ENCODE data around the gene MOV10L1.
A peak's percentile ranks its signal among the peaks of the same experiment; 100 is the strongest.

Gene MOV10L1

GRCh38 chr22:50183141-50183971 is 93.5 kb downstream of the MOV10L1 start:
- Histone ChIP-seq H3K4me1 (ENCODE audit: control insufficient read depth, insufficient read depth, low read length) (peaks cover 14% of the 10 kb centered on the region; the same call in 1 of the 2 replicates), H3K36me3 (ENCODE audit: control insufficient read depth, insufficient read depth, low read length) (no peaks in the 10 kb centered on the region), H3K27me3 (ENCODE audit: control insufficient read depth, insufficient read depth, low read length) (no peaks in the 10 kb centered on the region), H3K9me3 (ENCODE audit: control insufficient read depth, insufficient read depth, low read depth, low read length) (no peaks in the 10 kb centered on the region), H3K27ac (ENCODE audit: low read depth, low read length) (no peak overlapping the region), H3K9ac (ENCODE audit: low read length) (no peak overlapping the region), H3K4me3 (ENCODE audit: low read depth, low read length) (no peak overlapping the region)

GRCh38 chr22:50184004-50184901 is 94.4 kb downstream of the MOV10L1 start:
- no peak overlapping the region for H3K9ac ChIP-seq (ENCODE audit: low read length)
- H3K4me3 ChIP-seq (ENCODE audit: low read depth, low read length), result peak overlapping the region; percentile 69
- no peaks in the 10 kb centered on the region for H3K9me3 ChIP-seq (ENCODE audit: control insufficient read depth, insufficient read depth, low read depth, low read length)
- no peaks in the 10 kb centered on the region for H3K36me3 ChIP-seq (ENCODE audit: control insufficient read depth, insufficient read depth, low read length)
- no peaks in the 10 kb centered on the region for H3K27me3 ChIP-seq (ENCODE audit: control insufficient read depth, insufficient read depth, low read length)
- peaks cover 14% of the 10 kb centered on the region; the same call in 1 of the 2 replicates for H3K4me1 ChIP-seq (ENCODE audit: control insufficient read depth, insufficient read depth, low read length)
- H3K27ac ChIP-seq (ENCODE audit: low read depth, low read length), result no peak overlapping the region

GRCh38 chr22:50184902-50185374 is 95.1 kb downstream of the MOV10L1 start:
- Histone ChIP-seq H3K27ac (ENCODE audit: low read depth, low read length) (no peak overlapping the region), H3K9me3 (ENCODE audit: control insufficient read depth, insufficient read depth, low read depth, low read length) (no peaks in the 10 kb centered on the region), H3K36me3 (ENCODE audit: control insufficient read depth, insufficient read depth, low read length) (no peaks in the 10 kb centered on the region), H3K9ac (ENCODE audit: low read length) (peak overlapping the region; percentile 39), H3K4me3 (ENCODE audit: low read depth, low read length) (peak overlapping the region; percentile 69), H3K4me1 (ENCODE audit: control insufficient read depth, insufficient read depth, low read length) (peaks cover 15% of the 10 kb centered on the region; the same call in 1 of the 2 replicates), H3K27me3 (ENCODE audit: control insufficient read depth, insufficient read depth, low read length) (no peaks in the 10 kb centered on the region)

GRCh38 chr22:50185375-50186087 is 95.7 kb downstream of the MOV10L1 start, which contains the start of gene TRABD:
TSS of gene TRABD (plus strand) at chr22:50185913. CDS start at chr22:50193061, 7,148 bp downstream.
- no peaks in the 10 kb centered on the region for H3K36me3 ChIP-seq (ENCODE audit: control insufficient read depth, insufficient read depth, low read length)
- peak within 1 kb of the TSS; percentile 69 for H3K4me3 ChIP-seq (ENCODE audit: low read depth, low read length)
- H3K4me1 ChIP-seq (ENCODE audit: control insufficient read depth, insufficient read depth, low read length), result peaks cover 20% of the 10 kb centered on the region; the same call in 1 of the 2 replicates
- no peaks in the 10 kb centered on the region for H3K9me3 ChIP-seq (ENCODE audit: control insufficient read depth, insufficient read depth, low read depth, low read length)
- no peak within 1 kb of the TSS for H3K27ac ChIP-seq (ENCODE audit: low read depth, low read length)
- no peaks in the 10 kb centered on the region for H3K27me3 ChIP-seq (ENCODE audit: control insufficient read depth, insufficient read depth, low read length)
- peak within 1 kb of the TSS; percentile 71 for H3K9ac ChIP-seq (ENCODE audit: low read length)

GRCh38 chr22:50186181-50186714 is 96.4 kb downstream of the MOV10L1 start:
- Histone ChIP-seq H3K4me3 (ENCODE audit: low read depth, low read length) (peak overlapping the region; percentile 52), H3K9me3 (ENCODE audit: control insufficient read depth, insufficient read depth, low read depth, low read length) (no peaks in the 10 kb centered on the region), H3K36me3 (ENCODE audit: control insufficient read depth, insufficient read depth, low read length) (no peaks in the 10 kb centered on the region), H3K9ac (ENCODE audit: low read length) (peak overlapping the region; percentile 71), H3K27ac (ENCODE audit: low read depth, low read length) (no peak overlapping the region), H3K27me3 (ENCODE audit: control insufficient read depth, insufficient read depth, low read length) (no peaks in the 10 kb centered on the region), H3K4me1 (ENCODE audit: control insufficient read depth, insufficient read depth, low read length) (peaks cover 24% of the 10 kb centered on the region; the same call in 1 of the 2 replicates)

GRCh38 chr22:50186761-50187523 is 97.1 kb downstream of the MOV10L1 start:
- H3K4me3 ChIP-seq (ENCODE audit: low read depth, low read length), result peak overlapping the region; percentile 52
- H3K27ac ChIP-seq (ENCODE audit: low read depth, low read length), result no peak overlapping the region
- H3K36me3 ChIP-seq (ENCODE audit: control insufficient read depth, insufficient read depth, low read length), result no peaks in the 10 kb centered on the region
- H3K27me3 ChIP-seq (ENCODE audit: control insufficient read depth, insufficient read depth, low read length), result no peaks in the 10 kb centered on the region
- H3K9me3 ChIP-seq (ENCODE audit: control insufficient read depth, insufficient read depth, low read depth, low read length), result no peaks in the 10 kb centered on the region
- peaks cover 24% of the 10 kb centered on the region; the same call in 1 of the 2 replicates for H3K4me1 ChIP-seq (ENCODE audit: control insufficient read depth, insufficient read depth, low read length)
- H3K9ac ChIP-seq (ENCODE audit: low read length), result peak overlapping the region; percentile 71

- Histone ChIP-seq H3K9ac (ENCODE audit: low read length) (no peak overlapping the region), H3K4me1 (ENCODE audit: control insufficient read depth, insufficient read depth, low read length) (peaks cover 24% of the 10 kb centered on the region; the same call in 1 of the 2 replicates), H3K27me3 (ENCODE audit: control insufficient read depth, insufficient read depth, low read length) (no peaks in the 10 kb centered on the region), H3K36me3 (ENCODE audit: control insufficient read depth, insufficient read depth, low read length) (peaks cover 2% of the 10 kb centered on the region), H3K4me3 (ENCODE audit: low read depth, low read length) (no peak overlapping the region), H3K9me3 (ENCODE audit: control insufficient read depth, insufficient read depth, low read depth, low read length) (no peaks in the 10 kb centered on the region), H3K27ac (ENCODE audit: low read depth, low read length) (no peak overlapping the region)
Observed at GRCh38 chr22:50188356-50188755, 98.5 kb downstream of the MOV10L1 start.

GRCh38 chr22:50189184-50189848 is 99.5 kb downstream of the MOV10L1 start:
- H3K4me1 ChIP-seq (ENCODE audit: control insufficient read depth, insufficient read depth, low read length), result peaks cover 18% of the 10 kb centered on the region; the same call in 1 of the 2 replicates
- H3K9me3 ChIP-seq (ENCODE audit: control insufficient read depth, insufficient read depth, low read depth, low read length), result no peaks in the 10 kb centered on the region
- H3K36me3 ChIP-seq (ENCODE audit: control insufficient read depth, insufficient read depth, low read length), result peaks cover 12% of the 10 kb centered on the region
- H3K9ac ChIP-seq (ENCODE audit: low read length), result no peak overlapping the region
- H3K27ac ChIP-seq (ENCODE audit: low read depth, low read length), result no peak overlapping the region
- no peak overlapping the region for H3K4me3 ChIP-seq (ENCODE audit: low read depth, low read length)
- H3K27me3 ChIP-seq (ENCODE audit: control insufficient read depth, insufficient read depth, low read length), result no peaks in the 10 kb centered on the region

- Histone ChIP-seq H3K27ac (ENCODE audit: low read depth, low read length) (no peak overlapping the region), H3K4me3 (ENCODE audit: low read depth, low read length) (peak overlapping the region; percentile 58; the same call in 1 of the 2 replicates), H3K9me3 (ENCODE audit: control insufficient read depth, insufficient read depth, low read depth, low read length) (no peaks in the 10 kb centered on the region), H3K9ac (ENCODE audit: low read length) (no peak overlapping the region), H3K4me1 (ENCODE audit: control insufficient read depth, insufficient read depth, low read length) (peaks cover 14% of the 10 kb centered on the region; the same call in 1 of the 2 replicates), H3K36me3 (ENCODE audit: control insufficient read depth, insufficient read depth, low read length) (peaks cover 17% of the 10 kb centered on the region), H3K27me3 (ENCODE audit: control insufficient read depth, insufficient read depth, low read length) (no peaks in the 10 kb centered on the region)
Observed at GRCh38 chr22:50189849-50190181, 100.0 kb downstream of the MOV10L1 start.

All from HUES6 (cell line).